ENCODE measurements around the gene RNF135.
"Not testable (repeated sequence)": the region's sequence is repeated elsewhere in the genome, so short reads cannot be mapped to it uniquely, and the experiment has no call there.

DNA sequence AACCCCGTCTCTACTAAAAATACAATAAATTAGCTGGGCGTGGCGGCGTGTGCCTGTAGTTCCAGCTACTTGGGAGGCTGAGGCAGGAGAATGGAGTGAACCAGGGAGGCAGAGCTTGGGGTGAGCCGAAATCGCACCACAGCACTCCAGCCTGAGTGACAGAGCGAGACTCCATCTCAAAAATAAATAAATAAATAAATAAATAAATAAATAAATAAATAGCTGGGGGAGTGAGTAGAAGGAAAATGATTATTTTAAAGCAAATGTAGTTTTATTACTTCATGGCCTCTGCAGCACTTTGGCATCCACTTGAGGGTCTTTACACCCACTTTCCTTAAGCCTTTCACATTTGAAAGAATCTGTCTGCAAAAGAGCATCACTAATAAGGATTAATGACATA, 70.0 kb downstream of the RNF135 start:
- TF ChIP-seq CTCF (IDR thresholded peaks at IDR 0.05; ENCODE audit: low read depth, low read length); EZH2phosphoT487 (IDR thresholded peaks at IDR 0.05; ENCODE audit: low read depth): not testable (repeated sequence)
